Omental fat pad (tissue), 4 donors: ENCODE data around the gene HCRTR2. TPM values are rescaled to one million over a fixed set of nuclear protein-coding genes. Genes with fewer than 3 reads are reported as not detected.

Experiments
- ATAC-seq: fragments of 150-250 bp; one replicate; pipeline ENCODE4 v1.9.1; 2016; ENCODE audit warnings: mild to moderate bottlenecking, moderate library complexity; ENCODE audit not compliant: low FRiP score
- DNase-seq: peaks from one replicate; pipeline ENCODE4 v3.0.0-alpha.2; 2019; ENCODE audit warnings: low spot score
- CTCF ChIP-seq, 3 donors: fragments of 450-650 bp; IDR thresholded peaks; one replicate each; pipeline ENCODE4 v1.5.1; 2016 to 2017; ENCODE audit warnings: antibody characterized with exemption in 3 of 3, mild to moderate bottlenecking in 3 of 3, moderate library complexity in 2 of 3
- total RNA-seq, 4 donors: library from RNA; depleted of rRNA; stranded (reverse); fragments of >200 nt; gene quantifications; one replicate each; pipeline ENCODE4 v1.1.0, GENCODE V29; 2016

The HCRTR2 gene
- total RNA-seq, 4 donors from 2014 or later, result not detected

GRCh38 chr6:55182016-55182650 lies 7.8 kb downstream of the HCRTR2 start:
- ATAC-seq, result no peak
- no peak for DNase-seq
- no peak for TF ChIP-seq CTCF (IDR thresholded peaks at IDR 0.05)

- no peak for TF ChIP-seq CTCF (IDR thresholded peaks at IDR 0.05)
- no peak for ATAC-seq
Observed at GRCh38 chr6:55184782-55185530, 10.6 kb downstream of the HCRTR2 start.

GRCh38 chr6:55198715-55199114 lies 24.4 kb downstream of the HCRTR2 start:
- no peak for DNase-seq
- ATAC-seq, result no peak

More at GRCh38 chr6:55184782-55185530, 10.6 kb downstream of the HCRTR2 start:
- no peak for DNase-seq

GRCh38 chr6:55199239-55199638 lies 24.9 kb downstream of the HCRTR2 start:
- ATAC-seq (no peak), DNase-seq (no peak)
- TF ChIP-seq CTCF (IDR thresholded peaks at IDR 0.05), result no peak

More at GRCh38 chr6:55198715-55199114, 24.4 kb downstream of the HCRTR2 start:
- no peak for TF ChIP-seq CTCF (IDR thresholded peaks at IDR 0.05)

- no peak for DNase-seq
- no peak for ATAC-seq
- TF ChIP-seq CTCF (IDR thresholded peaks at IDR 0.05), result no peak
Observed at GRCh38 chr6:55208478-55209458, 34.5 kb downstream of the HCRTR2 start.

- ATAC-seq, result no peak
- no peak for TF ChIP-seq CTCF (IDR thresholded peaks at IDR 0.05)
- DNase-seq, result no peak
Observed at GRCh38 chr6:55210952-55211351, 36.6 kb downstream of the HCRTR2 start.
